K562 (cell line): ENCODE data around the gene STUB1. TPM values are rescaled to one million over a fixed set of nuclear protein-coding genes. Genes with fewer than 3 reads are reported as not detected.

ENCODE experiments used
- ELK3 ChIP-seq: fragments of 450-650 bp; formaldehyde crosslinking; IDR thresholded peaks from 2 replicates; pipeline ENCODE4 v1.4.0; 2020; ENCODE audit warnings: mild to moderate bottlenecking
- ETS2 ChIP-seq: IDR thresholded peaks from 2 replicates; pipeline ENCODE4 v1.6.1; 2016; ENCODE audit warnings: borderline replicate concordance, missing genetic modification characterization, mild to moderate bottlenecking, moderate library complexity, missing compliant biosample characterization; ENCODE audit not compliant: poor library complexity, severe bottlenecking
- GATAD2B ChIP-seq: fragments of 450-650 bp; IDR thresholded peaks from 2 replicates; pipeline ENCODE4 v1.6.1; 2017; ENCODE audit warnings: mild to moderate bottlenecking, borderline replicate concordance
- NBN ChIP-seq: fragments of 450-650 bp; IDR thresholded peaks from 2 replicates; pipeline ENCODE4 v1.6.1; 2016; ENCODE audit warnings: low read depth, mild to moderate bottlenecking
- NFIX ChIP-seq: fragments of 250-450 bp; sonication (Bioruptor Pico); IDR thresholded peaks from 2 replicates; pipeline ENCODE4 v1.4.0; 2020; ENCODE audit warnings: low read depth, mild to moderate bottlenecking, moderate library complexity
- NONO ChIP-seq, 2 experiments: fragments of 200-400 bp in 1 of 2; fragments of 450-650 bp in 1 of 2; formaldehyde crosslinking in 1 of 2; IDR thresholded peaks; 2 replicates each; pipeline ENCODE4 v1.6.1; 2017; ENCODE audit warnings: low read depth in 2 of 2, mild to moderate bottlenecking in 2 of 2, moderate library complexity in 2 of 2, low read length in 1 of 2
- NR4A1 ChIP-seq, 2 experiments: fragments of 250-450 bp in 1 of 2; fragments of 450-650 bp in 1 of 2; sonication (Bioruptor Pico) in 1 of 2; IDR thresholded peaks; 2 replicates each; pipeline versions ENCODE4 v1.4.0 to v1.6.1; 2016 to 2020; ENCODE audit warnings: mild to moderate bottlenecking in 2 of 2, missing compliant biosample characterization in 1 of 2, missing genetic modification characterization in 1 of 2, moderate library complexity in 1 of 2
- PHF20 ChIP-seq: fragments of 450-650 bp; IDR thresholded peaks from 2 replicates; pipeline ENCODE4 v1.6.1; 2018; ENCODE audit not compliant: partially characterized antibody
- RBM17 ChIP-seq: fragments of 200-400 bp; formaldehyde crosslinking; IDR thresholded peaks from 2 replicates; pipeline ENCODE4 v1.6.1; 2017; ENCODE audit warnings: low read depth, mild to moderate bottlenecking, low read length, borderline replicate concordance
- RBM22 ChIP-seq: fragments of 200-400 bp; formaldehyde crosslinking; IDR thresholded peaks from 2 replicates; pipeline ENCODE4 v1.6.1; 2018; ENCODE audit warnings: low read length, low read depth; ENCODE audit not compliant: poor library complexity, severe bottlenecking
- SFPQ ChIP-seq: fragments of 200-400 bp; formaldehyde crosslinking; IDR thresholded peaks from 2 replicates; pipeline ENCODE4 v1.6.1; 2017; ENCODE audit warnings: mild to moderate bottlenecking, low read depth, low read length, moderate library complexity
- SMAD4 ChIP-seq: fragments of 250-450 bp; sonication (Bioruptor Pico); conservative IDR thresholded peaks from 2 replicates; pipeline ENCODE4 v1.8.0; 2021; ENCODE audit warnings: inconsistent platforms, mild to moderate bottlenecking, moderate library complexity
- UBTF ChIP-seq, 2 experiments: IDR thresholded peaks; 2 replicates each; pipeline ENCODE4 v1.6.1; 2012; ENCODE audit warnings: improper control_type of control experiment in 2 of 2, low read depth in 2 of 2, low read length in 2 of 2, borderline replicate concordance in 1 of 2
- ZNF561 ChIP-seq: fragments of 450-650 bp; formaldehyde crosslinking; conservative IDR thresholded peaks from 2 replicates; pipeline ENCODE4 v1.4.0; 2020; ENCODE audit warnings: mild to moderate bottlenecking, moderate library complexity
- ZSCAN32 ChIP-seq: fragments of 450-650 bp; formaldehyde crosslinking; IDR thresholded peaks from 2 replicates; pipeline ENCODE4 v1.4.0; 2020; ENCODE audit warnings: mild to moderate bottlenecking, moderate library complexity
- polyA plus RNA-seq, 8 experiments: library from polyadenylated mRNA; depleted of rRNA in 4 of 8; stranded (reverse) in 5 of 8; unstranded in 3 of 8; fragments of >200 nt; fragmentation: Nextera tagmentation in 2 of 8; fragmentation: Illumina TruSeq in 1 of 8; extraction: Ambion mirVana in 2 of 8; extraction: Trizol in 1 of 8; gene quantifications; 2 replicates each; pipeline versions ENCODE4 v1.2.1 to v1.2.3, GENCODE V29; 2011 to 2014; ENCODE audit warnings: inconsistent platforms in 1 of 8, missing spikeins in 1 of 8
- total RNA-seq, 7 experiments: library from RNA; depleted of rRNA in 6 of 7; stranded (reverse); fragments of >200 nt in 6 of 7; fragmentation: Illumina TruSeq in 2 of 7; extraction: Trizol in 2 of 7; gene quantifications; 2 replicates each; pipeline versions ENCODE4 v1.2.1 to v1.2.3, GENCODE V29; 2011 to 2021; ENCODE audit warnings: low replicate concordance in 1 of 7
- TF ChIP-seq, protein P1 (sequence below): fragments of 250-450 bp; sonication (Bioruptor Pico); IDR thresholded peaks from 2 replicates; pipeline ENCODE4 v1.4.0; 2020; ENCODE audit warnings: mild to moderate bottlenecking
- TF ChIP-seq, protein P2 (sequence below): sonication (generic); formaldehyde crosslinking; IDR thresholded peaks from 2 replicates; pipeline ENCODE4 v1.8.0; 2022; ENCODE audit warnings: missing genetic modification reagents, mild to moderate bottlenecking, borderline replicate concordance

Gene STUB1
- total and polyA plus RNA-seq, 9 of the 15 experiments (the other 6 are each of a cell fraction or from before 2014, with no cell fraction given): 10.6 to 251 (median 152) TPM

DNA sequence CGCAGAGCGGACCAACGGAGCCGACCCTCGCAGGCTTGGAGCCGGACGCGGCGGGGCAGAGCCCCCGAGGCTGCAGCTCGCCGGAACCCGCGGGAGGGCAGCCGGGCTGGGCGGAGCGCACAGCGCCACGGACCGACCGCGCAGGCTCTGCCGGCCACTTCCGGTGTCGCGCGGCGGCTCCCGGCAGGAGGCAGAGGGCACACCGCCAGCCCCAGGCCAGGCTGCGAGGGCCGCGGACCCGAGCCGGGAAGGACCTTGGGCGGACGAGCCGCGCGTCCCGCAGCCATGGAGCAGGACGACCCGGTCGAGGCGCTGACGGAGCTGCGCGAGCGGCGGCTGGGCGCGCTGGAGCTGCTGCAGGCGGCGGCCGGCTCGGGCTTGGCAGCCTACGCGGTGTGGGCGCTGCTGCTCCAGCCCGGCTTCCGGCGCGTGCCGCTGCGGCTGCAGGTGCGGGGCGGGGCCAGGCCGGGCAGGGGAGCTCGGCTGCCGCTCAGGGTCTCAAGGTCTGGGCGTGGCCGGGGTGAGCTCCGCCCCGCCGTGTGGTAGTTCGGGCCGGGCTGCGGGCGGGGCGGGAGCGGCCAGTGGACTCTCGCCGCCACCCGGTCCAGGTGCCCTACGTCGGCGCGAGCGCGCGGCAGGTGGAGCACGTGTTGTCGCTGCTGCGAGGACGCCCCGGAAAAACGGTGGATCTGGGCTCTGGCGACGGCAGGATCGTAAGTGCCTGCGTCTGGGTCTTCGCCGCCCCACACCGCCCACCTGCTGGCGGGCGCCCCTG is 41.0 kb downstream of the STUB1 start, which contains the start of gene ANTKMT (continued):
- TF ChIP-seq NR4A1 (CRISPR knock-in tag; IDR thresholded peaks at IDR 0.05) (peak; percentile 89; the same call in 1 of the 2 replicates), NR4A1 (tag; IDR thresholded peaks at IDR 0.05) (peak; percentile 81), NBN (no peak), PHF20 (peak; percentile 65), RBM17 (no peak), UBTF (IDR thresholded peaks at IDR 0.05; ENCODE audit: borderline replicate concordance in 1 of 2, low read depth in 2 of 2, low read length in 2 of 2) (peak; percentile 64 to 93), ZSCAN32 (no peak), ELK3 (CRISPR knock-in tag) (no peak), ETS2 (peak; percentile 71), SMAD4 (CRISPR knock-in tag) (no peak; the same call in none of the 2 replicates), ZNF561 (CRISPR knock-in tag) (no peak), SFPQ (0 out of 2 replicates have a peak, but pooled peaks have one; percentile 46), GATAD2B (peak; percentile 99), NONO (IDR thresholded peaks at IDR 0.05; ENCODE audit: low read depth in 2 of 2, low read length in 1 of 2) (peak; percentile 86 to 95), RBM22 (peak; percentile 71), NFIX (CRISPR knock-in tag) (no peak)
- TF ChIP-seq, protein P1, sequence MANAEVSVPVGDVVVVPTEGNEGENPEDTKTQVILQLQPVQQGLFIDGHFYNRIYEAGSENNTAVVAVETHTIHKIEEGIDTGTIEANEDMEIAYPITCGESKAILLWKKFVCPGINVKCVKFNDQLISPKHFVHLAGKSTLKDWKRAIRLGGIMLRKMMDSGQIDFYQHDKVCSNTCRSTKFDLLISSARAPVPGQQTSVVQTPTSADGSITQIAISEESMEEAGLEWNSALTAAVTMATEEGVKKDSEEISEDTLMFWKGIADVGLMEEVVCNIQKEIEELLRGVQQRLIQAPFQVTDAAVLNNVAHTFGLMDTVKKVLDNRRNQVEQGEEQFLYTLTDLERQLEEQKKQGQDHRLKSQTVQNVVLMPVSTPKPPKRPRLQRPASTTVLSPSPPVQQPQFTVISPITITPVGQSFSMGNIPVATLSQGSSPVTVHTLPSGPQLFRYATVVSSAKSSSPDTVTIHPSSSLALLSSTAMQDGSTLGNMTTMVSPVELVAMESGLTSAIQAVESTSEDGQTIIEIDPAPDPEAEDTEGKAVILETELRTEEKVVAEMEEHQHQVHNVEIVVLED (CRISPR knock-in tag): peak; percentile 60
- TF ChIP-seq, protein P2, sequence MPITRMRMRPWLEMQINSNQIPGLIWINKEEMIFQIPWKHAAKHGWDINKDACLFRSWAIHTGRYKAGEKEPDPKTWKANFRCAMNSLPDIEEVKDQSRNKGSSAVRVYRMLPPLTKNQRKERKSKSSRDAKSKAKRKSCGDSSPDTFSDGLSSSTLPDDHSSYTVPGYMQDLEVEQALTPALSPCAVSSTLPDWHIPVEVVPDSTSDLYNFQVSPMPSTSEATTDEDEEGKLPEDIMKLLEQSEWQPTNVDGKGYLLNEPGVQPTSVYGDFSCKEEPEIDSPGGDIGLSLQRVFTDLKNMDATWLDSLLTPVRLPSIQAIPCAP (CRISPR knock-in tag): no peak
